HG03457 (cell line): ENCODE results near the gene SP1.
A peak's percentile ranks its signal among the peaks of the same experiment; 100 is the strongest.
"Not testable (repeated sequence)": the region's sequence is repeated elsewhere in the genome, so short reads cannot be mapped to it uniquely, and the experiment has no call there.

Experiments
- ATAC-seq: cut with Tn5 transposase; IDR thresholded peaks from one replicate; pipeline ENCODE4 v1.9.1; 2021; ENCODE audit warnings: moderate number of reproducible peaks; ENCODE audit not compliant: unreplicated experiment

Gene SP1

DNA sequence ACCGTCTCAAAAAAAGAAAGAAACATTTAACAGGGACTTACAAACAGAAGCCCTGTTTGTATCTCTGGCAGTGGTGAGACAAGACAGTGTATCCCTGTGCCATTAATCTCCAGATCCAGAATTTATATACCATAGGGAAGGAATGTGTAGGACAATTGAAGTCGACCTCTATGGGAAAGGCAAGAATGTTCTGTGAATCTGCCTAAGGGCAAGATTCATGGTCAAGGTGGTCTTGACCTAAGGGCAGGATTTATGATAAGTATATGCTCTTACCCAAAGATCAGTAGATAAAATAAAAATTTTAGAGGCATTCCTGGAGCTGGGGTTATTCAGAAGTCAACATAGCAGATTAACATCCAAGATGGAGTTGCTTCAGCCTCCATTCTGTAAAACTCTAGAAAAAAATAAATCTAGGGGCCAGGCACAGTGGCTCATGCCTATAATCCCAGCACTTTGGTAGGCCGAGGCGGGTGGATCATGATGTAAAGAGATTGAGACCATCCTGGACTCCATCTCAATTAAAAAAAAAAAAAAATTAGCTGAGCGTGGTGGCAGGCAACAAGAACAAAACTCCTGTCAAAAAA lies 21.0 kb upstream of the SP1 start:
- no peak for ATAC-seq

GRCh38 chr12:53361638-53362037 lies 18.3 kb upstream of the SP1 start:
- ATAC-seq: not testable (repeated sequence)

- no peak for ATAC-seq
These were observed 14.6 kb upstream of the SP1 start for GRCh38 chr12:53365245-53365904.

DNA sequence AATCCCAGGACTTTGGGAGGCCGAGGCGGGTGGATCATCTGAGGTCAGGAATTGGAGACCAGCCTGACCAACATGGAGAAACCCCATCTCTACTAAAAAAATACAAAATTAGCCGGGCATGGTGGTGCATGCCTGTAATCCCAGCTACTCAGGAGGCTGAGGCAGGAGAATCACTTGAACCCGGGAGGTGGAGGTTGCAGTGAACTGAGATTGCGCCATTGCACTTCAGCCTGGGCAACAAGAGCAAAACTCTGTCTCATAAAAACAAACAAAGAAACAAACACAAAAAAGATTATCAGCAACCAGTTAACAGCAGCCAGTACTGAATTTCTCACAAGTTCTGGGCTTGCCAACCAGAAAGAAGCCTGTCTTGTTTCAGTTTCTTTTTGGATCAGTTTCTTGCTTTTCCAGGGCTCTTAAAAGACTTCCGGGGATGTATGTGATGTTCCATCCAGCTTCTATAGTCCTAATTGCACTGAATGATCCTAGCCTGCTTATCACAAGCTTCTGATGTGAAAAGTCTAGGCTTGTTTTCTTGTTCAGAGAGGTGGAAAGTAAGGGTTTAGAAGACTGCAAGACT lies 6.3 kb upstream of the SP1 start:
- ATAC-seq: not testable (repeated sequence)

DNA sequence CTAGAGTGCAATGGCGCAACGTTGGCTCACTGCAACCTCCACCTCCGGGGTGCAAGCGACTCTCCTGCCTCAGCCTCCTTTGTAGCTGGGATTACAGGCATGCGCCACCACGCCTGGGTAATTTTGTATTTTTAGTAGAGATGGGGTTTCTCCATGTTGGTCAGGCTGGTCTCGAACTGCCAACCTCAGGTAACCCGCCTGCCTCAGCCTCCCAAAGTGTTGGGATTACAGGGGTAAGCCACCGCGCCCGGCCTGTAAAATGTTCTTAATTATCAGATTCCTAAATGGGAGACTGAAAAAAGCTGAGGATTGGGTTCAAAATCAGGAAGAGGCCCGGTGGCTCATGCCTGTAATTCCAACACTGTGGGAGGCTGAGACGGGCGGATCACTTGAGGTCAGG lies 5.7 kb upstream of the SP1 start:
- ATAC-seq: not testable (repeated sequence)

DNA sequence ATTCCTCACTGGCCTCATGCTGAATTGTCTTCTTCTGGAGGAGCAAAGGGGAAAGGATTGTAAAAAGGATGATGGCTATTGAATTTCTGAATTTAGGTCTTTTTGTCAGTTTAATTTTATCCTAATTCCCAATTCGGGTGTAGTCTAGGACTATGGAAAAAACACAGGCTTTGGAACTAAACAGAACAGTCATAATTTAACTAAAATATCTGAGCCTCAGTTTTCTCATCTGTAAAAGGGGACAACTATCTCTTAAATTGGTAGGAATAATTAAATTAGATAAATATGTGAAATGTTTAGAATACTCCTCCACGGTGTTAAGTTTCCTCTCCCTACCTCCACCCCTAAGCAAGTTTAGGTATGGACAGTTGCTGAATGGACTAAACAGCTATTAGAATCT lies 3.2 kb upstream of the SP1 start:
- no peak for ATAC-seq

- ATAC-seq: no peak
These were observed 1.8 kb upstream of the SP1 start for GRCh38 chr12:53378222-53378621.

DNA sequence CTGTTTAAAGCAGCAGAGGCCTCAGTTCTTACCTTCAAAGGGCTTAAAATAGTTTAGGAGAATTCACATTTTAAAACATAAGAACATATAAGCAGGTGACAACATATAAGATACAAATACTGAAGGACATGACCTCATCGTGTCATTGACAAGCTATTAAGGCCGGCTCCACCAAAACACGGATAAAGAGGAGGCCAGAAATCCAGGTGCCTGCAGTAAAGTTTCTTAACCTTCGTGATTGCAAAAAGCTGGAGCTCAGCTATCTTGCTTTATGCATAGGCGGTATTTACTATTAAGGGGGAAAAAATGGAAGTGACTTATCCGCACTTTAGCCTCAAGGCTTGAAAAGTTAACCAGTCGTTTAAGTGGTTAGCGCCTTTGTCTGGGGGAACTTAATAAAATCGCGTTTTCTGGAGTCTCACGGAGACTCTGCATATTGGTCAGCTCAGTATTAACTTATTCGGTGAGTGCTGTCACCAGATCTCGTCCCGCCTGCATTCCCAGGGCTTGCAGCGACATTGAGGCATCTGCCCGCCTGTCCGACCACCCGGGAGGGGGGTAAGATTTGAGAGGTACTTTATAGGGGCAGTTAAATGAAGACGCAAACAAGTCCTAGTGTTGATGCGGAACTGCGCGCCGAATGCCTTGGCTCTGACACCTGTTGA lies 1.1 kb upstream of the SP1 start:
- ATAC-seq: no peak

DNA sequence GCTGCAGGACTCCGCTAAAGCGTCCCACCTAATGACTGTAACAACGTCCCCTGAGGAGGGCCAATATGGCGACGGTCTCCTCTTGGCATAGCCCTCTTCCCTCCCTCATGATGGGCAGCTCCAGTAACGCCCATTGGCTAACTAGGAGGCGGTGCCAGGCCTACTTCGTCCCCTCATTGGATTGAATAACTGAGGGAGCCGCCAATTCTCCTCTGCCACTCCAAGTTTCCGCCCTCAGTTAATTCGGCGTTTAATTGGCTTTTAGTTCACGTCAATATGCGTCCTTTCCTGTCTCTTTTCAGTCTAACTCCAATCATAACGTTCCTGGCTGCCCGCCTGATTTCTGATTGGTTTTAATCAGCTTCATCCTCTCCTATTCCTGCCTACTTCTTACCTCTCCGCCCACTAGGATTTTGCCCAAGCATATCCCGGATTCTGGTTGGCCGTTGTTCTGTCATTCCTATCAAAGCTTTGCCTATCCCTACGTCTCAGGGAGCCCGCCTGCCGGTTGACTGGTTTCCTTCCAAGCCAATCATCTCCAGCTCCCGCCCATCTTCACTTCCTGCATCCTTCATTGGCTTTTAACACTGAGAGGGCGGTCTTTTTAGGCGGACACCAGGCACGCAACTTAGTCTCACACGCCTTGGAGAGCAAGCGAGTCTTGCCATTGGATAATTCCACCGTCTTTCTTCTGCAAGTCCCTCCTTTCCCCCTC lies 430 bp upstream of the SP1 start:
- ATAC-seq: peak; percentile 59

- ATAC-seq: no peak
These were observed 1.1 kb downstream of the SP1 start for GRCh38 chr12:53380794-53381730.

DNA sequence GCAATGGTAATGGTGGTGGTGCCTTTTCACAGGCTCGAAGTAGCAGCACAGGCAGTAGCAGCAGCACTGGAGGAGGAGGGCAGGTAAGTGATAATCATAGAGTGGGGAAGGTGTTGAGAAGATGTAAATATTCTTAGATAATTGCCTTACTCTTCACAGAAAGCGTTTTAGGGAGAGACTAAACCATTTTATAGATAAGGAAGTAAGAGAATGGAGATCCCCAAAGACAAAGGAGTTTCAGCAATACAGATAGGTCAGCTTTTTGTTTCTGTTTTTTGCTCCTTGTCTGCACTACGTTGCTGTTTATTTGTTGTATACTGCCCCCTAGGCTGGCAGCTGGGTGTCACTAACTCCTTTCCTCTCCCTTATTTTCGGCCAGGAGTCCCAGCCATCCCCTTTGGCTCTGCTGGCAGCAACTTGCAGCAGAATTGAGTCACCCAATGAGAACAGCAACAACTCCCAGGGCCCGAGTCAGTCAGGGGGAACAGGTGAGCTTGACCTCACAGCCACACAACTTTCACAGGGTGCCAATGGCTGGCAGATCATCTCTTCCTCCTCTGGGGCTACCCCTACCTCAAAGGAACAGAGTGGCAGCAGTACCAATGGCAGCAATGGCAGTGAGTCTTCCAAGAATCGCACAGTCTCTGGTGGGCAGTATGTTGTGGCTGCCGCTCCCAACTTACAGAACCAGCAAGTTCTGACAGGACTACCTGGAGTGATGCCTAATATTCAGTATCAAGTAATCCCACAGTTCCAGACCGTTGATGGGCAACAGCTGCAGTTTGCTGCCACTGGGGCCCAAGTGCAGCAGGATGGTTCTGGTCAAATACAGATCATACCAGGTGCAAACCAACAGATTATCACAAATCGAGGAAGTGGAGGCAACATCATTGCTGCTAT lies 2.0 kb downstream of the SP1 start:
- ATAC-seq: no peak

GRCh38 chr12:53383258-53383657 lies 3.3 kb downstream of the SP1 start:
- no peak for ATAC-seq

DNA sequence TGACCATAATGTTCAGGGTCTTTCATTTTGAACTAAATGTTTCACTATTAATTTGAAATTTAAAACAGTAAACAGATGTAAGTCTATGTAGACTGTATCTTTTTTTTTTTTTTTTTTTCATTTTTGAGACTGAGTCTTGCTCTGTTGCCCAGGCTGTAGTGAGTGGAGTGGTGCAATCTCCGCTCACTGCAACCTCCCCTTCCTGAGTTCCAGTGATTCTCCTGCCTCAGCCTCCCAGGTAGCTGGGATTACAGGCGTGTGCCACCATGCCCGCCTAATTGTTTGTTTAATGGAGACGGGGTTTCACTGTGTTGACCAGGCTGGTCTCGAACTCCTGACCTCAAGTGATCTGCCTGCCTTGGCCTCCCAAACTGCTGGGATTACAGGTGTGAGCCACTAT lies 6.4 kb downstream of the SP1 start:
- ATAC-seq: not testable (repeated sequence)

DNA sequence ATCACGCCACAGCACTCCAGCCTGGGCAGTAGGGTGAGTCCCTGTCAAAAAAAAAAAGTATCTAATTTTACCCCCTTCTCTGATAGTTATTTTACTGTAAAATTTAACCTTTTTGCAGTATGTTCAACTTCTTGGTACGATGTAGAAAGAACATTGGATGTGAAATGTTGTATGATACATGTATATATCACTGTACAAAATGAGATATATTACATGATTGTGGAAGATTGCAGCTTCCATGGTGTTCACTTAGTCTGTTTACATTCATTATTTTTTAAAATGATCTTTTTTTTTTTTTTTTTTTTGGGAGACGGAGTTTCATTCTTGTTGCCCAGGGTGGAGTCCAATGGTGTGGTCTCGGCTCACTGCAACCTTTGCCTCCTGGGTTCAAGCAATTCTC lies 9.0 kb downstream of the SP1 start:
- no peak for ATAC-seq

DNA sequence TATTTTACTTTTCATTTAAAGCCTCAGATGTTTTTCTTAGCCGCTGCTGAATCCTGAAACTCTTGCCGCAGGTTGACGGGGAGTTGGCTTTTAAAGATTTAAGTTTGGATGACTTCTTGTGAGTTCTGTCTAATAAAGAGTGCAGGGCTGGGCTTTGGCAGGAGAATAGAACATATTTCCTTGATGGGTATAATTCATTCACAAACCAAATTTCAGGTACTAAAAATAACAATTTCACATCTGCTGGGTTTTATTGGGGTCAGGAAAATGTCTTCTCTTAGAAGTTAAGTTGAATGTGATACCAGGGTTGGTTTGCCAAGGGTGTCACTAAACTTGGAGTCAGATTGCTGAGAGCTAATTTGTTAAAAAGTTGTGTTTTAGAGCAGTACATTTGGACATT lies 9.7 kb downstream of the SP1 start:
- no peak for ATAC-seq

DNA sequence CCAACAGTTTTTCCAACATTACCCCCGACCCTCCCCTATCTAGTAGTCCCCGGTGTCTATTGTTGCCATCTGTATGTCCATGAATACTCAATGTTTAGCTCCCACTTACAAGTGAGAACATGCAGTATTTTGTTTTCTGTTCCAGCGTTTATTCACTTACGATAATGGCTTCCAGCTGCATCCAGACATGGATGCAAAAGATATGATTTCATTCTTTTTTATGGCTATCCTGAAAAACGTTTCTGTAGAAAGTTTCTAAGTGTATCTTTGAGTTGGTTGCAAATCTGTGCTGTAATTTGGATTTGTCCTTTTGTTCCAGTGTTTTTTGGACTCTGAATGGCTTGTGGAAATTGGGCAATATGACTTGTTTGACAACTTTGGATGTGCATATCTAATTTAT lies 11.7 kb downstream of the SP1 start:
- no peak for ATAC-seq

- no peak for ATAC-seq
These were observed 19.9 kb downstream of the SP1 start for GRCh38 chr12:53399896-53400295.

GRCh38 chr12:53402351-53402750 lies 22.4 kb downstream of the SP1 start:
- not testable (repeated sequence) for ATAC-seq

GRCh38 chr12:53402871-53403270 lies 22.9 kb downstream of the SP1 start:
- no peak for ATAC-seq
